DND-41 (cell line): ENCODE measurements around the gene TAF11L13.

Experiments used
- ATAC-seq: fragments of 200-7000 bp; cut with Tn5 transposase; 3 replicates; pipeline ENCODE4 v1.9.1; 2021; ENCODE audit warnings: low read depth; ENCODE audit not compliant: insufficient read depth
- DNase-seq: peaks from one replicate; pipeline ENCODE4 v3.0.0-alpha.2; 2020
- H2AFZ ChIP-seq: 2 replicates; pipeline ENCODE4 v1.6.0; 2012; ENCODE audit warnings: low read depth, low read length
- H3K27ac ChIP-seq: 2 replicates; pipeline ENCODE4 v1.5.1; 2012; ENCODE audit warnings: low read length, inconsistent platforms
- H3K27me3 ChIP-seq: fragments of 200-600 bp; sonication (generic); 2 replicates; pipeline ENCODE4 v1.6.0; 2012; ENCODE audit warnings: low read length, mild to moderate bottlenecking, inconsistent platforms; ENCODE audit not compliant: insufficient read depth, poor library complexity
- H3K36me3 ChIP-seq: 2 replicates; pipeline ENCODE4 v1.5.1; 2012; ENCODE audit warnings: low read length, inconsistent platforms; ENCODE audit not compliant: insufficient read depth
- H3K4me1 ChIP-seq: 2 replicates; pipeline ENCODE4 v1.5.1; 2012; ENCODE audit warnings: mild to moderate bottlenecking, low read length; ENCODE audit not compliant: insufficient read depth
- H3K4me2 ChIP-seq: 2 replicates; pipeline ENCODE4 v1.6.0; 2012; ENCODE audit warnings: mild to moderate bottlenecking, moderate library complexity, low read length, inconsistent platforms; ENCODE audit not compliant: insufficient read depth
- H3K4me3 ChIP-seq, 2 experiments: fragments of 200-600 bp in 1 of 2; shearing (Covaris generic) in 1 of 2; 2 replicates each; pipeline ENCODE4 v1.5.1; 2012 to 2016; ENCODE audit warnings: inconsistent platforms in 2 of 2, low read length in 2 of 2, mild to moderate bottlenecking in 2 of 2, low read depth in 1 of 2, moderate library complexity in 1 of 2
- H3K79me2 ChIP-seq: 2 replicates; pipeline ENCODE4 v1.6.0; 2012; ENCODE audit warnings: low read length, inconsistent platforms; ENCODE audit not compliant: insufficient read depth
- H3K9ac ChIP-seq: 2 replicates; pipeline ENCODE4 v1.6.0; 2012; ENCODE audit warnings: low read depth, mild to moderate bottlenecking, inconsistent platforms, low read length, moderate library complexity
- H3K9me3 ChIP-seq: 2 replicates; pipeline ENCODE4 v1.5.1; 2012; ENCODE audit warnings: low read length, moderate library complexity, mild to moderate bottlenecking, inconsistent platforms; ENCODE audit not compliant: insufficient read depth, severe bottlenecking
- H4K20me1 ChIP-seq: 2 replicates; pipeline ENCODE4 v1.6.0; 2012; ENCODE audit warnings: low read length; ENCODE audit not compliant: insufficient read depth
- CTCF ChIP-seq: IDR thresholded peaks from 2 replicates; pipeline ENCODE4 v1.5.1; 2012; ENCODE audit warnings: borderline replicate concordance, low read length, moderate library complexity, mild to moderate bottlenecking; ENCODE audit not compliant: poor library complexity, severe bottlenecking; ENCODE audit errors: extremely low read depth
- EZH2 ChIP-seq: IDR thresholded peaks from 3 replicates; pipeline ENCODE4 v1.6.1; 2012; ENCODE audit warnings: borderline replicate concordance, low read depth, mild to moderate bottlenecking, moderate library complexity, low read length, inconsistent platforms; ENCODE audit not compliant: severe bottlenecking

The TAF11L13 gene

GRCh38 chr5:17666726-17667235, 34.9 kb downstream of the TAF11L13 start:
- DNase-seq (no peak), ATAC-seq (no peak)
- no peak overlapping the region for H3K9ac ChIP-seq
- H3K36me3 ChIP-seq: no peaks in the 10 kb centered on the region
- no peak overlapping the region for H2AFZ ChIP-seq
- H3K27me3 ChIP-seq: no peaks in the 10 kb centered on the region
- TF ChIP-seq EZH2 (no peak), CTCF (no peak)
- no peaks in the 10 kb centered on the region for H3K79me2 ChIP-seq
- no peaks in the 10 kb centered on the region for H3K4me1 ChIP-seq
- no peak overlapping the region for H3K4me2 ChIP-seq
- peaks cover 14% of the 10 kb centered on the region for H3K9me3 ChIP-seq
- no peak overlapping the region for H3K27ac ChIP-seq
- H4K20me1 ChIP-seq: no peaks in the 10 kb centered on the region
- H3K4me3 ChIP-seq: no peak overlapping the region

- no peaks in the 10 kb centered on the region for H3K79me2 ChIP-seq
- TF ChIP-seq CTCF: no peak
- TF ChIP-seq EZH2: no peak
- H3K4me2 ChIP-seq: no peak overlapping the region
- no peaks in the 10 kb centered on the region for H4K20me1 ChIP-seq
- ATAC-seq (no peak), DNase-seq (no peak)
- no peaks in the 10 kb centered on the region for H3K36me3 ChIP-seq
- peaks cover 14% of the 10 kb centered on the region for H3K9me3 ChIP-seq
- H3K4me3 ChIP-seq: no peak overlapping the region
- H3K4me1 ChIP-seq: no peaks in the 10 kb centered on the region
- no peaks in the 10 kb centered on the region for H3K27me3 ChIP-seq
- no peak overlapping the region for H2AFZ ChIP-seq
- H3K9ac ChIP-seq: no peak overlapping the region
- no peak overlapping the region for H3K27ac ChIP-seq
These were observed 38.5 kb downstream of the TAF11L13 start for GRCh38 chr5:17670353-17670752.

GRCh38 chr5:17678751-17679324, 47.0 kb downstream of the TAF11L13 start:
- Histone ChIP-seq H2AFZ (no peak overlapping the region), H4K20me1 (no peaks in the 10 kb centered on the region), H3K9me3 (no peaks in the 10 kb centered on the region), H3K9ac (no peak overlapping the region), H3K27ac (no peak overlapping the region), H3K79me2 (no peaks in the 10 kb centered on the region), H3K4me3 (no peak overlapping the region), H3K36me3 (no peaks in the 10 kb centered on the region), H3K27me3 (no peaks in the 10 kb centered on the region), H3K4me1 (no peaks in the 10 kb centered on the region), H3K4me2 (no peak overlapping the region)
- DNase-seq (no peak), ATAC-seq (no peak)
- TF ChIP-seq CTCF (no peak), EZH2 (no peak)
